ENCODE measurements around the gene UACA.

DNA sequence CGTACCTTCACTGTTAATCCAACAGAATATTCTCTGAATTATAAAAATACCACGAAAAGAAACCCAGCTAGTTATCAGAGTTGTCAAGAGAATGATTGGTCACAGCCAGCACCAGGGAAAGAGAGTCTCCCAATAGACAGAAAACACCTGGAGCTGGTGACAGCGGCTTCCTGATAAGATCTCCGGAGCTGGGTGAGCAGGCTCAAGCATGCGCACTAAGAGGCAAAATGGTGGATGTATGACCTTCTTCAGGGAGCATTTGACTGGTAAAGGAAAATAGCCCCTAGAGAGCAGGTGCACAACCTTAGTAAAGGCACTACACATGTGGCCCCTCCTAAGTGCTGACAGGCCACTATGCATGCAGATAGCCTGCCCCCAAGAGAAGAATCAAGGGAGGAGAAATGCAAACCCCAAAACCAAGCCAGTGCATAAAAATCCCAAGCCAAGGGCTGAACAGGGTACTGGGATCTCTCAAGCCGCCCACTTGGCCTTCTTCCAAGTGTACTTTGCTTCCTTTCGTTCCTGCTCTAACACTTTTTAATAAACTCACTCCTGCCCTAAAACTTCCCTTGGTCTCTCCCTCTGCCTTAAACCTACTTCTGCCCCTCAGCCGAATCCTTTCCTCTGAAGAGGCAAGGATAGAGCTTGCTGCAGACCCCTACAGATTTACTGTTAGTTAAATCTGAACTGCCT is 93.2 kb downstream of the UACA start:
- TF ChIP-seq RARB (CRISPR knock-in tag; IDR thresholded peaks at IDR 0.05) (no peak), TSHZ2 (CRISPR knock-in tag; IDR thresholded peaks at IDR 0.05) (no peak), ISL1 (CRISPR knock-in tag; IDR thresholded peaks at IDR 0.05) (no peak), ZNF70 (CRISPR knock-in tag; IDR thresholded peaks at IDR 0.05) (no peak), OSR1 (CRISPR knock-in tag; IDR thresholded peaks at IDR 0.05) (no peak)
- TF ChIP-seq, protein P1, sequence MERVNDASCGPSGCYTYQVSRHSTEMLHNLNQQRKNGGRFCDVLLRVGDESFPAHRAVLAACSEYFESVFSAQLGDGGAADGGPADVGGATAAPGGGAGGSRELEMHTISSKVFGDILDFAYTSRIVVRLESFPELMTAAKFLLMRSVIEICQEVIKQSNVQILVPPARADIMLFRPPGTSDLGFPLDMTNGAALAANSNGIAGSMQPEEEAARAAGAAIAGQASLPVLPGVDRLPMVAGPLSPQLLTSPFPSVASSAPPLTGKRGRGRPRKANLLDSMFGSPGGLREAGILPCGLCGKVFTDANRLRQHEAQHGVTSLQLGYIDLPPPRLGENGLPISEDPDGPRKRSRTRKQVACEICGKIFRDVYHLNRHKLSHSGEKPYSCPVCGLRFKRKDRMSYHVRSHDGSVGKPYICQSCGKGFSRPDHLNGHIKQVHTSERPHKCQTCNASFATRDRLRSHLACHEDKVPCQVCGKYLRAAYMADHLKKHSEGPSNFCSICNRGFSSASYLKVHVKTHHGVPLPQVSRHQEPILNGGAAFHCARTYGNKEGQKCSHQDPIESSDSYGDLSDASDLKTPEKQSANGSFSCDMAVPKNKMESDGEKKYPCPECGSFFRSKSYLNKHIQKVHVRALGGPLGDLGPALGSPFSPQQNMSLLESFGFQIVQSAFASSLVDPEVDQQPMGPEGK (CRISPR knock-in tag; IDR thresholded peaks at IDR 0.05; ENCODE audit: borderline replicate concordance), result no peak

Data from SK-N-SH treated with all-trans-retinoic acid at 6 μM for 48 hours (cell line).